ENCODE results near the gene FRMPD2.
"Not testable (repeated sequence)": the region's sequence is repeated elsewhere in the genome, so short reads cannot be mapped to it uniquely, and the experiment has no call there.

Gene FRMPD2

DNA sequence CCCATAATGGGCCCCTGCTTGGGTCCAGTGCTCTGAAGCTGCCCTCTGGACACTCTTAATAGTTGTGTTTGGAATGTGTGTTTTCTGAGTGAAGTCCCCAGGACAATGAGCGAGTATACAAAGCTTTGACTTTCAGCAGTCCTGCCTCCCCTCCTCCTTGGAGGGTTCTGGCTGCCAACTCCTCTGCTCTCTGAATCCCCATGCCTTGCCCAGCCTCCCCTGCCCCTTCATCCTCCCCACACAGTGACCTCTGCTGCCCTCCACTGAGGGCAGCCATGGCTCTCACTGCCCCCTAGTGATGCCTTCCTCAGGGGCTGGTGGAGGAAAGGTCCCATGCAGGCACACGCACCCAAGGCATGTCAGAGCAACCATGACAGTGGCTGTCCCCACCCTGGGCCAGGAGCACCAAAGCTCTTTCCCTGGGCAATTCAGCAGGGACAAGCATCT, 40.9 kb downstream of the FRMPD2 start:
- H3K9me3 ChIP-seq (ENCODE audit: control insufficient read depth, low read length) = no peaks in the 10 kb centered on the region
- no peaks in the 10 kb centered on the region for H3K27me3 ChIP-seq (ENCODE audit: control insufficient read depth, insufficient read depth, low read length, poor library complexity, severe bottlenecking)
- WGBS, 2 experiments = 93 to 96% methylated on average over 2 of the region's 2 CpGs
- no peaks in the 10 kb centered on the region for H3K36me3 ChIP-seq (ENCODE audit: control insufficient read depth, insufficient read depth, low read length)
- H3K4me1 ChIP-seq (ENCODE audit: control insufficient read depth, insufficient read depth, low read length) = no peaks in the 10 kb centered on the region
- no peak overlapping the region for H3K4me3 ChIP-seq (ENCODE audit: insufficient read depth, low read depth, low read length)
- no peak overlapping the region for H3K27ac ChIP-seq (ENCODE audit: insufficient read depth, low read depth, low read length, poor library complexity, severe bottlenecking)

GRCh38 chr10:48232717-48233447, 41.6 kb downstream of the FRMPD2 start:
- H3K27ac ChIP-seq (ENCODE audit: insufficient read depth, low read depth, low read length, poor library complexity, severe bottlenecking) = no peak overlapping the region
- H3K9me3 ChIP-seq (ENCODE audit: control insufficient read depth, low read length) = no peaks in the 10 kb centered on the region
- H3K4me1 ChIP-seq (ENCODE audit: control insufficient read depth, insufficient read depth, low read length) = no peaks in the 10 kb centered on the region
- H3K36me3 ChIP-seq (ENCODE audit: control insufficient read depth, insufficient read depth, low read length) = no peaks in the 10 kb centered on the region
- no peak overlapping the region for H3K4me3 ChIP-seq (ENCODE audit: insufficient read depth, low read depth, low read length)
- WGBS, 2 experiments = 93% methylated on average over 3 of the region's 3 CpGs
- H3K27me3 ChIP-seq (ENCODE audit: control insufficient read depth, insufficient read depth, low read length, poor library complexity, severe bottlenecking) = no peaks in the 10 kb centered on the region

DNA sequence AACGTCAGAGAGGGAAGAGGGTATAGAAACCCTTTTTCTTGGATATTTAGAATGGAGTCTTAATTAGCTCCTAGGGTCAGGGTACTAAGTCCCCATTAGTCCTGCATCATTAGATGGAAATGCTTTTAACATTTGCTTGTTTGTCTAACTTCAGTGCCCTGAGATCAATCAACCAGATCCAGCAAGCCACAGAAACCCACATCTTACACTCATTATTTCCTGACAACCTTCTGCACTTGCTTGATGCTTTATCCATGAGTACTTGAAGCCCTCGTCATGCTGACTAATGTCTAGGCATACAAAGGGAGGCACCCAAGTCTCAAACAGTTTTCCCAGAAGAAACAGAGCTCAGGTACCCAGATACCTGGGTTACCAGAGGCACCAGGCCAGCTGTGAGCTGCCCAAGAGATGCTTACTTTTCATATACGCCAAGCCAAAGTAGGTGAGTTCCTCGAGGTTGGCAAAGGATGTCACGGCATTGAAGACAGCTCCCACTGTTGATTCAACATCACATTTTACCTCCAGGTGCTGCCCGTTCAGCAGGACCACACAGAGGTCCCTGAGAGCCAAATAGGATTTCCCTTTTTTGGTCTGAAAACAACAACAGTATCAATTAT, 42.7 kb downstream of the FRMPD2 start:
- Histone ChIP-seq H3K4me1 (ENCODE audit: control insufficient read depth, insufficient read depth, low read length) (no peaks in the 10 kb centered on the region), H3K4me3 (ENCODE audit: insufficient read depth, low read depth, low read length) (no peak overlapping the region), H3K36me3 (ENCODE audit: control insufficient read depth, insufficient read depth, low read length) (no peaks in the 10 kb centered on the region), H3K27ac (ENCODE audit: insufficient read depth, low read depth, low read length, poor library complexity, severe bottlenecking) (no peak overlapping the region), H3K9me3 (ENCODE audit: control insufficient read depth, low read length) (no peaks in the 10 kb centered on the region), H3K27me3 (ENCODE audit: control insufficient read depth, insufficient read depth, low read length, poor library complexity, severe bottlenecking) (no peaks in the 10 kb centered on the region)
- WGBS, 2 experiments = 91 to 95% methylated on average over 6 of the region's 6 CpGs

DNA sequence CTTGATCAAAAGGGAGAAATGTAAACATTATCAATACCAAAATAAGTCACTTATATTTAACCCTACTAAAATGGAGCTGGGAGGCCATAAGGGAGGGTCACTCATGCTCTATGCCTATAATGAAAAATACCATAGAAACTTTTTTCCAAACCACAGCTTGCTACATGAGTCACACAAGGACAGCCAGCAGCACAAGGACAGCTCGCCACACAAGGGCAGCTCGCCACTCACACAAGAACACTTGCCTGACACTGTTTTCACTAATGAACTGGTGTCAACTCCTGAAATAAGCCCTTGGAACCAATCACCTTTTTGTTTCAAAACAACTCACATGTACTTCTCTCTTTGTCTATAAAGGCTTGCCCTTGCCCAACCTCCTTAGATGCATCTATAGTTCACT, 43.3 kb downstream of the FRMPD2 start:
- H3K4me3 ChIP-seq (ENCODE audit: insufficient read depth, low read depth, low read length) = no peak overlapping the region
- no peaks in the 10 kb centered on the region for H3K27me3 ChIP-seq (ENCODE audit: control insufficient read depth, insufficient read depth, low read length, poor library complexity, severe bottlenecking)
- no peak overlapping the region for H3K27ac ChIP-seq (ENCODE audit: insufficient read depth, low read depth, low read length, poor library complexity, severe bottlenecking)
- no peaks in the 10 kb centered on the region for H3K36me3 ChIP-seq (ENCODE audit: control insufficient read depth, insufficient read depth, low read length)
- H3K4me1 ChIP-seq (ENCODE audit: control insufficient read depth, insufficient read depth, low read length) = no peaks in the 10 kb centered on the region
- 90% methylated on average over 2 of the region's 2 CpGs for WGBS, 2 experiments
- H3K9me3 ChIP-seq (ENCODE audit: control insufficient read depth, low read length) = no peaks in the 10 kb centered on the region

DNA sequence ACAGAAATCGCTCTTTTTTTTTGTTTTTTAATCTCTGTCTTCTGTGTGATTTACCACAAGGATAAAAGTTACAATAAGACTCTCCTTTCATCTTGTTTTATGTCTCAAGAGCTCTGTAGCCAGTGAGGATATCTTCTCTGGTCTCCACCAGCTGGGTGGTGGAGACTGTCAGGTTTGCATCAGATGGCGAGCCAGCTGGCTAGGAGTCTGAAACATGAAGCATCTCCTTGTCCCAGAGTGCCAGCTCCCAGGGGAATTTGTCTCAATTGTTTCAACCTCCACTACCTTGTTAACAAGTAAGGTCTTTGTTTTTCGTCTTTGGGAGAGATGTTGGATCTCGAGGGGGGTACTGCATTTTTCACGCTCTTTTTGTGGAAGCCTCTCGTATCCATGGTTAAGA, 47.3 kb downstream of the FRMPD2 start:
- no peaks in the 10 kb centered on the region for H3K4me1 ChIP-seq (ENCODE audit: control insufficient read depth, insufficient read depth, low read length)
- H3K36me3 ChIP-seq (ENCODE audit: control insufficient read depth, insufficient read depth, low read length) = no peaks in the 10 kb centered on the region
- H3K9me3 ChIP-seq (ENCODE audit: control insufficient read depth, low read length) = no peaks in the 10 kb centered on the region
- H3K27ac ChIP-seq (ENCODE audit: insufficient read depth, low read depth, low read length, poor library complexity, severe bottlenecking) = no peak overlapping the region
- WGBS, 2 experiments = 69 to 71% methylated on average over 6 of the region's 6 CpGs
- no peak overlapping the region for H3K4me3 ChIP-seq (ENCODE audit: insufficient read depth, low read depth, low read length)
- peaks cover 5% of the 10 kb centered on the region for H3K27me3 ChIP-seq (ENCODE audit: control insufficient read depth, insufficient read depth, low read length, poor library complexity, severe bottlenecking)

DNA sequence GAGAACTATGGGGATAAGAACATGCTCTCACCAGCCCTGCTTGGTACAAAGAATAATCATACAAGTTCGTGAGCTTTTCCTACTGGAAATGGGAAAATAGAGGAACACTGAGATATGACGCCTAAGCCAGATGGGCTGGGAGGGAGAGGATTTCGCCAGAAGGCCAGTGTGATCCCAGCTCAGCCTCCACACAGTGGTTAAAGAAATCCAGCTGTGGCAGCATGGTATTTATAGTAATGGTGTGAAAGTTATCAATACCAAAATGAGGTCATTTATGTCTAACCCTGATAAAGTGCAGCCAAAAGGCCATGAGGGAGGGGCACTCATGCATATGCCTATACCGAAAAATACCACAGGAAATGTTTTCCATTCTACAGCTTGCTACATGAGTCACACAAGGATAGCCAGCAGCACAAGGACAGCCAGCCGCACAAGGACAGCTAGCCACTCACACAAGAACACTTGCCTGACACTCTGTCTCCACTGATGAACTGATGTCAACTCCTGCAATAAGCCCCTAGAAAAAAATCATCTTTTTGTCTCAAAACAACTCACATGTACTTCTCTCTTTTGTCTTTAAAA, 49.4 kb downstream of the FRMPD2 start:
- Histone ChIP-seq H3K36me3 (ENCODE audit: control insufficient read depth, insufficient read depth, low read length) (no peaks in the 10 kb centered on the region), H3K27ac (ENCODE audit: insufficient read depth, low read depth, low read length, poor library complexity, severe bottlenecking) (no peak overlapping the region), H3K4me1 (ENCODE audit: control insufficient read depth, insufficient read depth, low read length) (no peaks in the 10 kb centered on the region), H3K9me3 (ENCODE audit: control insufficient read depth, low read length) (no peaks in the 10 kb centered on the region), H3K4me3 (ENCODE audit: insufficient read depth, low read depth, low read length) (no peak overlapping the region), H3K27me3 (ENCODE audit: control insufficient read depth, insufficient read depth, low read length, poor library complexity, severe bottlenecking) (peaks cover 5% of the 10 kb centered on the region)
- 90 to 91% methylated on average over 5 of the region's 5 CpGs for WGBS, 2 experiments

GRCh38 chr10:48224296-48224695, 50.2 kb downstream of the FRMPD2 start:
- H3K27ac ChIP-seq (ENCODE audit: insufficient read depth, low read depth, low read length, poor library complexity, severe bottlenecking) = no peak overlapping the region
- no peaks in the 10 kb centered on the region for H3K4me1 ChIP-seq (ENCODE audit: control insufficient read depth, insufficient read depth, low read length)
- no peaks in the 10 kb centered on the region for H3K9me3 ChIP-seq (ENCODE audit: control insufficient read depth, low read length)
- no peaks in the 10 kb centered on the region for H3K36me3 ChIP-seq (ENCODE audit: control insufficient read depth, insufficient read depth, low read length)
- WGBS, 2 experiments = 80 to 96% methylated on average over 1 of the region's 1 CpG
- no peak overlapping the region for H3K4me3 ChIP-seq (ENCODE audit: insufficient read depth, low read depth, low read length)
- peaks cover 5% of the 10 kb centered on the region for H3K27me3 ChIP-seq (ENCODE audit: control insufficient read depth, insufficient read depth, low read length, poor library complexity, severe bottlenecking)

DNA sequence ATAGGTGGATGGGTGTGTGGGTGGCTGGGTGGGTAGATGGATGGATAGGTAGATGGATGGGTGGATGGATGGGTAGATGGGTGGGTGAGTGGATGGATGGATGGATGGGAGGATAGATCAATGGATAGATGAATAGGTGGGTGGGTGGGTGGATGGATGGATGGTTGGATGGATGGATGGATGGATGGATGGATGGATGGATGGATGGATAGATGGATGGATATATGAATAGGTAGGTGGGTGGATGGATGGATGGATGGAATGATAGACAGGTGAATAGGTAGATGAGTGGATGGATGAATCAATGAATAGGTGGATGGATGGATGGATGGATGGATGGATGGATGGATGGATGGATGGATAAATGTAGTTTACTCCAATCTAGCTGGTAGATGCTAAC, 52.7 kb downstream of the FRMPD2 start:
- H3K27ac ChIP-seq (ENCODE audit: insufficient read depth, low read depth, low read length, poor library complexity, severe bottlenecking) = no peak overlapping the region
- H3K9me3 ChIP-seq (ENCODE audit: control insufficient read depth, low read length) = no peaks in the 10 kb centered on the region
- no peaks in the 10 kb centered on the region for H3K4me1 ChIP-seq (ENCODE audit: control insufficient read depth, insufficient read depth, low read length)
- peaks cover 5% of the 10 kb centered on the region for H3K27me3 ChIP-seq (ENCODE audit: control insufficient read depth, insufficient read depth, low read length, poor library complexity, severe bottlenecking)
- no peaks in the 10 kb centered on the region for H3K36me3 ChIP-seq (ENCODE audit: control insufficient read depth, insufficient read depth, low read length)
- H3K4me3 ChIP-seq (ENCODE audit: insufficient read depth, low read depth, low read length) = no peak overlapping the region

DNA sequence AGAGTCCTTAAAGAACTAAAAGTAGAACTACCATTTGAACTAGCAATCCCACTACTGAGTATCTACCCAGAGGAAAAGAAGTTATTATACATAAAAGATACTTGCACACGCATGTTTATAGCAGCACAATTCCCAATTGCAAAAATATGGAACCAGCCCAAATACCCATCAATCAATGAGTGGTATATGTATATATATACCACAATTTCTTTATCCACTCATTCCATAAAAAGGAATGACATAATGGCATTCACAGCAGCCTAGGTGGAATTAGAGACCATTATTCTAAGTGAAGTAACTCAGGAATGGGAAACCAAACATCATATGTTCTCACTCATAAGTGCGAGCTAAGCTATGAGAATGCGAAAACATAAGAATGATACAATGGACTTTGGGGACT, 53.5 kb downstream of the FRMPD2 start:
- WGBS, 2 experiments = 45 to 69% methylated on average over 2 of the region's 3 CpGs
- H3K27ac ChIP-seq (ENCODE audit: insufficient read depth, low read depth, low read length, poor library complexity, severe bottlenecking); H3K36me3 ChIP-seq (ENCODE audit: control insufficient read depth, insufficient read depth, low read length); H3K27me3 ChIP-seq (ENCODE audit: control insufficient read depth, insufficient read depth, low read length, poor library complexity, severe bottlenecking); H3K4me1 ChIP-seq (ENCODE audit: control insufficient read depth, insufficient read depth, low read length); H3K9me3 ChIP-seq (ENCODE audit: control insufficient read depth, low read length); H3K4me3 ChIP-seq (ENCODE audit: insufficient read depth, low read depth, low read length): not testable (repeated sequence)

- Histone ChIP-seq H3K4me1 (ENCODE audit: control insufficient read depth, insufficient read depth, low read length) (no peaks in the 10 kb centered on the region), H3K36me3 (ENCODE audit: control insufficient read depth, insufficient read depth, low read length) (no peaks in the 10 kb centered on the region), H3K4me3 (ENCODE audit: insufficient read depth, low read depth, low read length) (no peak overlapping the region), H3K27me3 (ENCODE audit: control insufficient read depth, insufficient read depth, low read length, poor library complexity, severe bottlenecking) (no peaks in the 10 kb centered on the region), H3K9me3 (ENCODE audit: control insufficient read depth, low read length) (no peaks in the 10 kb centered on the region), H3K27ac (ENCODE audit: insufficient read depth, low read depth, low read length, poor library complexity, severe bottlenecking) (no peak overlapping the region)
- WGBS, 2 experiments = 88 to 89% methylated on average over 1 of the region's 1 CpG
These were observed 55.3 kb downstream of the FRMPD2 start for GRCh38 chr10:48219194-48219593.

Measured in ectodermal cell (in vitro differentiated cells).